SH-SY5Y (cell line): ENCODE measurements around the gene FBRSL1.

Source experiments
- GATA2 ChIP-seq: IDR thresholded peaks from 2 replicates; pipeline ENCODE4 v1.6.1; 2011; ENCODE audit warnings: mild to moderate bottlenecking, low read depth, low read length
- GATA3 ChIP-seq: IDR thresholded peaks from 2 replicates; pipeline ENCODE4 v1.6.1; 2011; ENCODE audit warnings: low read depth, mild to moderate bottlenecking, low read length, moderate library complexity

DNA sequence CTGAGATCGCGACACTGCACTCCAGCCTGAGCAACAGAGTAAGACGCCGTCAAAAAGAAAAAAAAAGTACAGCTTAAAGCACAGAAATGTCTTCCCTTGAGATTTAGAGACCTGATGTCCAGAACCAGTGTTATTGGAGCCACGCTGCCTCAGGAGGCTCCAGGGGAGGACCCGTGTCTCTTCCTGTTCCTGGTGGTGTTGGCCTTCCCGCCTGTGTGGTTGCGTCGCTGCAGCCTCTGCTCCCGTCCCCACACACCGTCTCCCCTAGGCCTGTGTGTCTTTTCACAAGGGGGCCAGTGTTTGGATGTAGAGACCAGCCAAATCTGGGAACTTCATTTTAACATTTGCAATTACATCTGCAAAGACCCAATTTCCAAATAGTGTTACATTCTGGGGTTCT is 8.6 kb upstream of the FBRSL1 start:
- no peak for TF ChIP-seq GATA3
- no peak for TF ChIP-seq GATA2
